Keratinocyte (primary cell): ENCODE results near the gene AGBL3. TPM values are rescaled to one million over a fixed set of nuclear protein-coding genes. Genes with fewer than 3 reads are reported as not detected.
A peak's percentile ranks its signal among the peaks of the same experiment; 100 is the strongest.

Experiments used
- DNase-seq: peaks from one replicate; pipeline ENCODE4 v3.0.0-alpha.2; 2011; ENCODE audit warnings: low read depth, missing footprints, low spot score
- FAIRE-seq: peaks from 2 replicates; lab custom pipeline; 2011; peaks lifted over from hg19 to GRCh38; lab: Jason Lieb, UNC
- H2AFZ ChIP-seq: 2 replicates; pipeline ENCODE4 v1.6.0; 2012; ENCODE audit warnings: low read length, control low read depth, inconsistent platforms; ENCODE audit not compliant: control insufficient read depth
- H3K27ac ChIP-seq: 2 replicates; pipeline ENCODE4 v1.5.1; 2011; ENCODE audit warnings: low read length; ENCODE audit not compliant: control insufficient read depth, insufficient read depth
- H3K27me3 ChIP-seq: 3 replicates; pipeline ENCODE4 v1.6.0; 2011; ENCODE audit warnings: low read length; ENCODE audit not compliant: control insufficient read depth, insufficient read depth; ENCODE audit errors: extremely low read depth
- H3K36me3 ChIP-seq, 2 experiments: 2 replicates in 1 of 2; 3 replicates in 1 of 2; pipeline ENCODE4 v1.5.1; 2011; ENCODE audit warnings: low read length in 2 of 2, mild to moderate bottlenecking in 1 of 2; ENCODE audit not compliant: control insufficient read depth in 2 of 2, insufficient read depth in 2 of 2; ENCODE audit errors: extremely low read depth in 1 of 2
- H3K4me1 ChIP-seq: 3 replicates; pipeline ENCODE4 v1.5.1; 2011; ENCODE audit warnings: low read length; ENCODE audit not compliant: control insufficient read depth, insufficient read depth; ENCODE audit errors: extremely low read depth
- H3K4me2 ChIP-seq: 3 replicates; pipeline ENCODE4 v1.6.0; 2011; ENCODE audit warnings: low read depth, low read length; ENCODE audit not compliant: control insufficient read depth, insufficient read depth; ENCODE audit errors: extremely low read depth
- H3K4me3 ChIP-seq, 3 experiments: fragments of 200-600 bp in 1 of 3; sonication (generic) in 1 of 3; 2 replicates in 2 of 3; 3 replicates in 1 of 3; pipeline ENCODE4 v1.5.1; 2011 to 2016; ENCODE audit warnings: low read length in 3 of 3, mild to moderate bottlenecking in 3 of 3, control low read depth in 2 of 3, inconsistent platforms in 1 of 3, low read depth in 1 of 3, mixed read lengths in 1 of 3, mixed run types in 1 of 3, moderate library complexity in 1 of 3; ENCODE audit not compliant: control insufficient read depth in 2 of 3, insufficient read depth in 2 of 3; ENCODE audit errors: extremely low read depth in 1 of 3
- H3K79me2 ChIP-seq: 2 replicates; pipeline ENCODE4 v1.6.0; 2012; ENCODE audit warnings: low read length; ENCODE audit not compliant: control insufficient read depth, insufficient read depth
- H3K9ac ChIP-seq: 3 replicates; pipeline ENCODE4 v1.6.0; 2011; ENCODE audit warnings: low read length; ENCODE audit not compliant: control insufficient read depth, insufficient read depth; ENCODE audit errors: extremely low read depth
- H3K9me1 ChIP-seq: 3 replicates; pipeline ENCODE4 v1.6.0; 2011; ENCODE audit warnings: low read length; ENCODE audit not compliant: control insufficient read depth, insufficient read depth; ENCODE audit errors: extremely low read depth
- H3K9me3 ChIP-seq: 2 replicates; pipeline ENCODE4 v1.5.1; 2012; ENCODE audit warnings: low read depth, low read length; ENCODE audit not compliant: control insufficient read depth
- H4K20me1 ChIP-seq: 3 replicates; pipeline ENCODE4 v1.6.0; 2011; ENCODE audit warnings: low read length; ENCODE audit not compliant: control insufficient read depth, insufficient read depth; ENCODE audit errors: extremely low read depth
- CTCF ChIP-seq, 3 experiments: IDR thresholded peaks in 1 of 3; conservative IDR thresholded peaks in 1 of 3; optimal IDR thresholded peaks in 1 of 3; 2 replicates in 2 of 3; 3 replicates in 1 of 3; pipeline versions ENCODE3 to v1.5.1; 2011; ENCODE audit warnings: low read length in 3 of 3, mild to moderate bottlenecking in 3 of 3, moderate library complexity in 2 of 3, control low read depth in 1 of 3, inconsistent platforms in 1 of 3; ENCODE audit not compliant: insufficient read depth in 2 of 3; ENCODE audit errors: extremely low read depth in 1 of 3
- EZH2 ChIP-seq: IDR thresholded peaks from one replicate; pipeline ENCODE4 v1.6.1; 2012; ENCODE audit warnings: inconsistent platforms, mild to moderate bottlenecking, low read length, moderate library complexity
- dilution Hi-C: fragments of 300-500 bp; cut with MboI; formaldehyde crosslinking; loops from one replicate; pipeline ENCODE4 v1.7.0; 2020; ENCODE audit warnings: low sequenced_read_pairs; ENCODE audit not compliant: extremely low pct_ligation_motif_present
- polyA plus RNA-seq, 5 experiments: library from polyadenylated mRNA; depleted of rRNA in 3 of 5; stranded (reverse) in 3 of 5; stranded (forward) in 1 of 5; unstranded in 1 of 5; fragments of >200 nt; gene quantifications; 1 replicate in 1 of 5; 2 replicates in 3 of 5; 3 replicates in 1 of 5; pipeline versions ENCODE4 v1.2.1 to v1.2.3, GENCODE V29; 2011 to 2012; ENCODE audit warnings: missing spikeins in 2 of 5, low read depth in 1 of 5, low replicate concordance in 1 of 5

Gene AGBL3
- polyA plus RNA-seq, 1 donor (not counting 4 experiments of a cell fraction or from before 2014, with no cell fraction given): 0.97 TPM

- FAIRE-seq (no peak), DNase-seq (no peak)
- Histone ChIP-seq H4K20me1 (no peaks in the 10 kb centered on the region), H3K9me3 (no peaks in the 10 kb centered on the region), H2AFZ (no peak overlapping the region), H3K4me2 (no peak overlapping the region), H3K27me3 (no peaks in the 10 kb centered on the region), H3K36me3 (peaks cover 3 to 4% of the 10 kb centered on the region in 2 experiments), H3K4me1 (peaks cover 7% of the 10 kb centered on the region), H3K9me1 (peaks cover 2% of the 10 kb centered on the region), H3K4me3 (no peak overlapping the region), H3K9ac (no peak overlapping the region), H3K79me2 (no peaks in the 10 kb centered on the region), H3K27ac (peak overlapping the region; percentile 37)
- TF ChIP-seq EZH2 (no peak), CTCF (optimal IDR thresholded peaks at IDR 0.05 in 1 of 3, IDR thresholded peaks at IDR 0.05 in 1 of 3, conservative IDR thresholded peaks at IDR 0.05 in 1 of 3; ENCODE audit: extremely low read depth in 1 of 3, insufficient read depth in 2 of 3, low read length in 3 of 3) (no peak)
- dilution Hi-C loops: loop anchor here (25.0 kb wide), 1 partner anchor 173 kb away; the partner anchor contains the start of gene AGBL3
Observed at GRCh38 chr7:135160098-135160857, 174.0 kb downstream of the AGBL3 start.

GRCh38 chr7:135160858-135161653, 174.7 kb downstream of the AGBL3 start:
- DNase-seq (no peak), FAIRE-seq (no peak)
- no peak overlapping the region for H3K9ac ChIP-seq
- dilution Hi-C loops: loop anchor here (25.0 kb wide), 1 partner anchor 174 kb away; the partner anchor contains the start of gene AGBL3
- H3K4me2 ChIP-seq: no peak overlapping the region
- H3K4me3 ChIP-seq: no peak overlapping the region
- H3K9me3 ChIP-seq: no peaks in the 10 kb centered on the region
- no peaks in the 10 kb centered on the region for H4K20me1 ChIP-seq
- no peak overlapping the region for H3K27ac ChIP-seq
- H3K36me3 ChIP-seq: peaks cover 7 to 11% of the 10 kb centered on the region in 2 experiments
- no peaks in the 10 kb centered on the region for H3K79me2 ChIP-seq
- peaks cover 2% of the 10 kb centered on the region for H3K9me1 ChIP-seq
- peaks cover 7% of the 10 kb centered on the region for H3K4me1 ChIP-seq
- H2AFZ ChIP-seq: no peak overlapping the region
- no peaks in the 10 kb centered on the region for H3K27me3 ChIP-seq
- TF ChIP-seq CTCF (optimal IDR thresholded peaks at IDR 0.05 in 1 of 3, IDR thresholded peaks at IDR 0.05 in 1 of 3, conservative IDR thresholded peaks at IDR 0.05 in 1 of 3; ENCODE audit: extremely low read depth in 1 of 3, insufficient read depth in 2 of 3, low read length in 3 of 3): no peak
- no peak for TF ChIP-seq EZH2
